GM21447 (cell line): ENCODE results near the gene ENDOG.
"Not testable (repeated sequence)": the region's sequence is repeated elsewhere in the genome, so short reads cannot be mapped to it uniquely, and the experiment has no call there.

Source experiments
- ATAC-seq: cut with Tn5 transposase; IDR thresholded peaks from one replicate; pipeline ENCODE4 v1.9.1; 2021; ENCODE audit not compliant: unreplicated experiment

Gene ENDOG

GRCh38 chr9:128828267-128828666 lies 10.0 kb downstream of the ENDOG start:
- ATAC-seq = no peak

- ATAC-seq = no peak
These were observed 10.6 kb downstream of the ENDOG start for GRCh38 chr9:128828719-128829452.

GRCh38 chr9:128829477-128830251 lies 11.4 kb downstream of the ENDOG start, which contains the start of gene SPOUT1:
Gene SPOUT1, minus strand, starts transcription at chr9:128829794. Its CDS starts 14 bp downstream, at chr9:128829780.
- peak; percentile 98 for ATAC-seq

GRCh38 chr9:128833696-128834095 lies 15.4 kb downstream of the ENDOG start:
- no peak for ATAC-seq

- ATAC-seq = no peak
These were observed 17.2 kb downstream of the ENDOG start for GRCh38 chr9:128835246-128836210.

GRCh38 chr9:128836509-128837145 lies 18.3 kb downstream of the ENDOG start:
- ATAC-seq = no peak

- ATAC-seq = no peak
These were observed 20.0 kb downstream of the ENDOG start for GRCh38 chr9:128838338-128838737.

GRCh38 chr9:128840524-128840923 lies 22.2 kb downstream of the ENDOG start:
- ATAC-seq = no peak

- ATAC-seq = no peak
These were observed 23.6 kb downstream of the ENDOG start for GRCh38 chr9:128841694-128842492.

GRCh38 chr9:128843171-128843570 lies 24.9 kb downstream of the ENDOG start:
- ATAC-seq = not testable (repeated sequence)

GRCh38 chr9:128845186-128845931 lies 27.1 kb downstream of the ENDOG start:
- ATAC-seq = no peak

GRCh38 chr9:128846680-128847030 lies 28.4 kb downstream of the ENDOG start:
- ATAC-seq = no peak

GRCh38 chr9:128847803-128848202 lies 29.5 kb downstream of the ENDOG start:
- ATAC-seq = no peak

- not testable (repeated sequence) for ATAC-seq
These were observed 32.7 kb downstream of the ENDOG start for GRCh38 chr9:128851024-128851423.

- ATAC-seq = not testable (repeated sequence)
These were observed 33.7 kb downstream of the ENDOG start for GRCh38 chr9:128851779-128852600.

- ATAC-seq = not testable (repeated sequence)
These were observed 34.3 kb downstream of the ENDOG start for GRCh38 chr9:128852646-128853045.

GRCh38 chr9:128854454-128854853 lies 36.2 kb downstream of the ENDOG start:
- not testable (repeated sequence) for ATAC-seq

GRCh38 chr9:128858476-128858875 lies 40.2 kb downstream of the ENDOG start:
- not testable (repeated sequence) for ATAC-seq
